Fibroblast of skin of abdomen (primary cell): Measurements from ENCODE around the gene NYNRIN.

ENCODE experiments used
- DNase-seq: peaks from one replicate; pipeline ENCODE4 v3.0.0-alpha.2; 2013

Gene NYNRIN

DNA sequence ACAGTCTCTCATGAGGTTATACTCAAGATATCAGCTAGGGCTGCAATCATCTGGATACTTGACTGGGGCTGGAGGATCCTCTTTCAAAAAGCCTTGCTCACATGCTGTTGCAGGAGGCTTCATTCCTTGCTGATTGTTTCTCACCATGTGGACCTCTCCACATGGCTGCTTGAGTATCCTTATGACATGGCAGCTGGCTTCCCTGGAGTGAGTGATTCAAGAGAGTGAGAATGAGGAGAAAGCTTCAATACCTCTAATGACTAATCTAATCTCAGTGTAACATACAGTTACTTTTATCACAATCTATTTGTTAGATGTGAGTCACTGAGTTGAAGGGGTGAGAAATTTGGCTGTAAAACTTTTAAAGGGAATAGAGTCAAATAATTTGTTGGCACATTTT, 58.2 kb downstream of the NYNRIN start:
- DNase-seq = no peak

DNA sequence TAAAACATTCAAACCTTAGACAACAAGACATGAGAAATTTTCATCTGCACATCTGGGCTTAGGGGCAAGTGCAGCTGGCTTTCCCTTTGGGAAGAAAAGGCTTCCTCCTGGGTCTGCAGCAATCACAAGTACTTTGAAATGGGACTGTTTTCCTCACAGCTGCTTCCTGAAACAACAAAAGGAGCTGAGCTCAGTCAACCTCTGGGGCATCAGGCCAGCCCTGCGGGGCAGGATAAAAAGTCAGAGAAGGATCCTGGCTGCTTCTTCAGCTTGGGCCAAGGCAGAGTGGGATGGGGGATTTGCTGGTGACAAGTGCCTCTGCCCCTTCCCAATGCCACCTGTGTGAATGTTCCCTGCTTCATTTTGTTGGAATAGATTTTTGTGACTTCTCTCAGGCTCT, 59.9 kb downstream of the NYNRIN start:
- DNase-seq = no peak

DNA sequence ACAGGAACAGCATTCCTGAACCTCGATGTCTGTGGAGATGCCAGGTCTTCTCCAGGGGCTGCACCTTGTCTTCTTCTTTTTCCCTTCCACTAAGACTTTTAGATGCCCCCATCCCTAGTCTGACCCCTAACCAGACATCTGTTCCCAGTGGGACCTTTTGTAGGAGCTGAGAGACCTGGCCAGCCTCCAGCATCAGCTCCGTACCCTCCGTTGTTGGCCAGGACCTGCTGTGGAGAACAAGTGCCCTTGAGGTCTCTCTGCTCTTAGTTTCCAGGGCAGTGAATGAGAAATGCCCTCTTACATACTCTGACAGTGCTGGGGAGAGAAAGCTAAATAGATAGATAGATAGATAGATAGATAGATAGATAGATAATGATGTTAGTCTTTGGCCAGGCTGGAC, 60.5 kb downstream of the NYNRIN start:
- no peak for DNase-seq

DNA sequence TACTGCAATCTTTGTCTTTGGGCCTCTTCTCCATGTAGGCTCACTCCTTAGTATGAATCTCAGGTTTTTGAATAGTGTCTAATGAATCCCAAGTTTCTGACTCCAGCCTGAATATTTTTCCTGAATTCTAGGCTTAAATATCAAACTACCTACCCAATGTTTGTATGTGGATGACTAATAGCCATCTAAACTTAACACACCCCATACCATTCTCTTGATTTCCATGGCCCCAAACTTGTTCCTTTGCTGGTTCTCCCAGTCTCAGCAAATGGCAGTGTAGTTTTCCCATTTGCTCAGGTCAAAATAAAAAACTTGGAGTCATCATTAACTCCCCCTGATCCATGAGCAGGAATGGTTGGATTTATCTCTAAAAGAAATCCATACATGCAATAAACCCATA, 62.5 kb downstream of the NYNRIN start:
- DNase-seq = no peak

DNA sequence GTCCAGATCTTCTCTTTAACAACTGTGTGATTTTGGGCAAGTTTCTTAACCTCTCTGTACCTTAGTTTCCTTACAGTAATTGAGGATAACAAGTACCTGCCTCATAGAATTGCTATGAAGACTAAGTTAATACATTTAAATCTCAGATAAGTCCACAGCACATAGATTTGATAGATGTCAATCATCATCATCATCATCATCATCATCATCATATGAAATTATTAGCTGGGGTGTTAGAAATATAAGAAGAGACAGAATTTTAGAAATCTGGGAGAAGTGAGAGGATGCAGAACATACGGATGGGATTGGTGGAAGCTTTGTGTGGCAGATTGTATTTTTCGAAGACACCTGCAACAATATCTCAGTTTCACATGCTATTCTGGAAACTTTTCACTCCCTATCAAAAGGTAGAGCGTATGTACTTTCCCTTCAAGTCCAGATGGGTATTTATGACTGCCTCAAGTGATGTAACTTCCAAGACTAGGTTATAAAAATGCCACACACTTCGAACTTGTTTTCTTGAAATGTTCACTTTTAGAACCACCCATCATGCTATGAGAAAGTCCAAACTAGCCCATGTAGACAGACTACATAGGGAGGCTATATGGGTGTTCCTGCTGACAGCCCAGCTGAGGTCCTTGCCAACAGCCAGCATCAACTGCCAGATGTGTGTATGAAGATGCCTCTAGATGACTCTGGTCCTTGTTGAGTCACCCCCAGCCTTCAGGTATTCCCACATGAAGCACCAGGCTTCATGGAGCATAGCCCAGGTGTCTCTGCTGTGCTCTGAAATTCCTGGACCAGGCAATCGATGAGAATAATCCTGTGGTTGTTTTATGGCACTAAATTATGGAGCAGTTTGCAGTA, 64.4 kb downstream of the NYNRIN start:
- DNase-seq = no peak

DNA sequence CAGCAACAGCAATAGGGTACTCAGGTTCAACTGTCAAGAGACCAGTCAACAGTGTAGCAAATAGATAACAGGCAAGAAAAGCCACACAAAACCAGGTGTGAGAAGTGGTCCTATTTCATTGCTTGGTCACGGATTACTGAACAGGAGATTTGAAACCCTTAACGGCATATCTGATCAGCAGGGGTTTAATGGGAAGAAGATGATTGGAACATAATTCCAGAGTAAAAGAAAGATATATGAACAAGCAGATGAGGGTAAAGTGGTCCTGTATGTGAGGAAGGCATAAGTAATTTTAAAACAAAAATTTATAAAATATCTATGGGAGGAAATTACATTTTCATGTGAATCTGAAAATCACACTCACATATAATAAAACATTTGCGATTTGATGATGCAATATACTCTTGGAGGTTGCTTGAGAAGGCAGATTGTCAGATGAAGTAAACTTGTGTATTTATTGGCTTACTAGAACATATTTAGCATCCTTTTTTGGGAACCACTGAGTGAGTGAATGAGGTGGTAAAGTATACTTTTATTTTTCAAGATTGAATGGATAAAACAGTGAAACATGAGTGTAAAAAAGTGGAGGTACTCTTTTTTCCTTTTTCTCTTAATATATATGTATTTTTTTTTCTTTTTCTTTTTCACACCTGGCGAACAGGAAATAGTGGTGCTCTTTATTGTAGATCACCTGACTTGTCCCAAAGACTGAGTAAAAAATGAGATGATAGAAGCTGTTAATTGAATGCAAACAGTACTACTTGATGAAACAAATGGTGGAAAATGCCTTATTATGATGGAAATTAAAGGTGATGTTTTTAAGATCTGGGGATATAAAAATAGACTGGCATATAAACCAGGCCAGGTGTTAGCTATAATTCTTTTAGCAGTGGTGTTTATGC, 65.3 kb downstream of the NYNRIN start:
- DNase-seq = no peak

DNA sequence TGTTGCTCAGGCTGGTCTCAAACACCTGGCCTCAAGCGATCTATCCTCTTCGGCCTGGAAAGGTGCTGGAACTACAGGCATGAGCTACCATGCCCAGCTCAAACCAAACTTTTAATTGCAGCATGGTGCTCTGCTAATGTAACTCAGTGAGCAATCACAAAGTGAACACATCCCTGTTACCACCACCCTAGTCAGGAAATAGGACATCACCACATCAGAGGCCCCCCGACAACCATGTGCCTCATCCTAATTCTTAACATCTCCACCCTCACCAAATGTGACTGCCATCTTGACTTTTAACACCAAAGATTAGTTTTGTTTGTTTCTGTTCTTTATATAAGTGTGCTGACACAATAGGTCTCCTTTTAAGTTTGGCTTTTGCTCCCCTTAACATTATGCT, 66.6 kb downstream of the NYNRIN start:
- no peak for DNase-seq

DNA sequence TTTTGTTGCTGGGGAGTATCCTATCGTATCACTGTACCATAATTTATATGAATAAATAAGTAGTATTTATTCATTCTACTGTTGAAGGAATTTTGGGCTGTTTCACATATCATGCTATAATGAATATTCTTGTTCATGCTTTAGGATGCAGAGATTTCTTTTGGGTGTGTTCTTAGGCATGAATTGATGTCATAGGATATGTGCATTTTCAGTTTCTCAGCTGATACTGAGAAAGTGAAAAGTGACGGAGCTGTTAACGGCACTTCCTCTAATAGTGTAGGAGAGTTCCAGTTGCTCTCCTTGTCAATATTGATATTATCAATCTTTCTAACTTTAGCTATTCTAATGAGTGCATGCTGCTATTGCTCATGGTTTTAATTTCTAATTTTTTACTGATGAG, 67.0 kb downstream of the NYNRIN start:
- DNase-seq = no peak
